GM21515 (cell line): ENCODE data around the gene MED13L.
"Not testable (repeated sequence)": the region's sequence is repeated elsewhere in the genome, so short reads cannot be mapped to it uniquely, and the experiment has no call there.

Source experiments
- ATAC-seq: cut with Tn5 transposase; IDR thresholded peaks from one replicate; pipeline ENCODE4 v1.9.1; 2021; ENCODE audit not compliant: unreplicated experiment

Gene MED13L

GRCh38 chr12:116133636-116134214 lies 143.8 kb downstream of the MED13L start:
- ATAC-seq: no peak

- ATAC-seq: no peak
Measured at GRCh38 chr12:116133149-116133548, 144.3 kb downstream of the MED13L start.

GRCh38 chr12:116131987-116132386 lies 145.5 kb downstream of the MED13L start:
- ATAC-seq: not testable (repeated sequence)

- no peak for ATAC-seq
Measured at GRCh38 chr12:116131176-116131575, 146.3 kb downstream of the MED13L start.

GRCh38 chr12:116130431-116130830 lies 147.1 kb downstream of the MED13L start:
- ATAC-seq: no peak

- no peak for ATAC-seq
Measured at GRCh38 chr12:116128779-116129178, 148.7 kb downstream of the MED13L start.

- no peak for ATAC-seq
Measured at GRCh38 chr12:116127859-116128258, 149.6 kb downstream of the MED13L start.

- ATAC-seq: no peak
Measured at GRCh38 chr12:116126610-116127009, 150.9 kb downstream of the MED13L start.

- ATAC-seq: no peak
Measured at GRCh38 chr12:116125956-116126566, 151.4 kb downstream of the MED13L start.

- ATAC-seq: no peak
Measured at GRCh38 chr12:116125084-116125483, 152.4 kb downstream of the MED13L start.

- ATAC-seq: peak; percentile 83
Measured at GRCh38 chr12:116123451-116124258, 153.8 kb downstream of the MED13L start.

- no peak for ATAC-seq
Measured at GRCh38 chr12:116122628-116123027, 154.9 kb downstream of the MED13L start.

GRCh38 chr12:116121453-116121871 lies 156.0 kb downstream of the MED13L start:
- ATAC-seq: no peak

GRCh38 chr12:116116650-116117424 lies 160.7 kb downstream of the MED13L start:
- no peak for ATAC-seq

GRCh38 chr12:116113398-116114130 lies 163.9 kb downstream of the MED13L start:
- ATAC-seq: no peak

- ATAC-seq: no peak
Measured at GRCh38 chr12:116106870-116107269, 170.6 kb downstream of the MED13L start.

GRCh38 chr12:116104167-116104767 lies 173.2 kb downstream of the MED13L start:
- ATAC-seq: no peak

GRCh38 chr12:116101991-116102390 lies 175.5 kb downstream of the MED13L start:
- no peak for ATAC-seq

- no peak for ATAC-seq
Measured at GRCh38 chr12:116099652-116100432, 177.7 kb downstream of the MED13L start.
